Stomach (tissue), 9 donors: ENCODE measurements around the gene MAP1LC3B. TPM values are rescaled to one million over a fixed set of nuclear protein-coding genes. Genes with fewer than 3 reads are reported as not detected.

Source experiments
- DNase-seq, 2 donors: peaks; one replicate each; pipeline versions ENCODE4 v3.0.0 to v3.0.0-alpha.2; 2013 to 2019
- H3K27ac ChIP-seq, 5 donors: fragments of 200-600 bp in 4 of 5; sonication (generic) in 4 of 5; one replicate each; pipeline ENCODE4 v1.5.1; 2013 to 2019; ENCODE audit warnings: mild to moderate bottlenecking in 1 of 5, moderate library complexity in 1 of 5
- H3K27me3 ChIP-seq, 3 donors: fragments of 200-600 bp; sonication (generic); one replicate each; pipeline ENCODE4 v1.5.1; 2017 to 2019; ENCODE audit warnings: mixed run types in 1 of 3
- H3K36me3 ChIP-seq, 4 donors: fragments of 200-600 bp; sonication (generic); 1 replicate in 3 of 4; 2 replicates in 1 of 4; pipeline ENCODE4 v1.5.1; 2016 to 2019
- H3K4me1 ChIP-seq, 4 donors: fragments of 200-600 bp; sonication (generic); one replicate each; pipeline ENCODE4 v1.5.1; 2016 to 2019
- H3K4me3 ChIP-seq, 4 donors: fragments of 200-600 bp; sonication (generic) in 3 of 4; one replicate each; pipeline ENCODE4 v1.5.1; 2016 to 2019; ENCODE audit warnings: mild to moderate bottlenecking in 1 of 4
- H3K9me3 ChIP-seq, 4 donors: fragments of 200-600 bp; sonication (generic); one replicate each; pipeline ENCODE4 v1.5.1; 2016 to 2019
- CTCF ChIP-seq, 7 experiments: fragments of 450-650 bp in 4 of 7; fragments of 200-600 bp in 3 of 7; sonication (generic) in 3 of 7; IDR thresholded peaks; one replicate each; pipeline ENCODE4 v1.5.1; 2016 to 2019; ENCODE audit warnings: antibody characterized with exemption in 7 of 7, control low read depth in 2 of 7, mild to moderate bottlenecking in 1 of 7
- EP300 ChIP-seq: sonication (generic); formaldehyde crosslinking; IDR thresholded peaks from one replicate; pipeline ENCODE4 v1.6.1; 2017; ENCODE audit warnings: antibody characterized with exemption
- POLR2A ChIP-seq, 4 donors: fragments of 450-650 bp; IDR thresholded peaks; one replicate each; pipeline ENCODE4 v1.6.1; 2016; ENCODE audit warnings: antibody characterized with exemption in 4 of 4, control low read depth in 2 of 4, mild to moderate bottlenecking in 1 of 4, moderate library complexity in 1 of 4
- POLR2AphosphoS5 ChIP-seq, 3 donors: sonication (generic); formaldehyde crosslinking; IDR thresholded peaks; one replicate each; pipeline ENCODE4 v1.6.1; 2016; ENCODE audit warnings: antibody characterized with exemption in 3 of 3
- WGBS, 5 donors: extraction: QIAGEN DNeasy Blood & Tissue Kit in 3 of 5; methylation state at CpG; one replicate each; pipeline versions ENCODE4 v1.1.5 to v1.1.7; 2013 to 2018; 5-methylcytosine and 5-hydroxymethylcytosine counted together
- intact Hi-C: fragments of 100-400 bp; cut with DNase I; formaldehyde crosslinking; loops from one replicate; pipeline ENCODE4 v1.15.1; 2023; ENCODE audit warnings: low total_unique reads
- polyA plus RNA-seq, 3 donors: library from polyadenylated mRNA; stranded (reverse); fragments of 200-250 nt; gene quantifications; one replicate each; pipeline ENCODE4 v1.2.3, GENCODE V29; 2013
- total RNA-seq, 5 donors: library from RNA; depleted of rRNA; stranded (reverse); fragments of >200 nt; gene quantifications; one replicate each; pipeline versions ENCODE4 v1.1.0 to v1.2.3, GENCODE V29; 2014 to 2016
- donor health status: healthy with polysubstance abuse.
- donor health status: Bipolar disorder and iron deficiency.
- donor health status: healthy.

MAP1LC3B gene
- total and polyA plus RNA-seq, 8 donors, result 24.6 to 111 (median 50.1) TPM

- Histone ChIP-seq H3K9me3 (no peaks in the 10 kb centered on the region), H3K27me3 (no peaks in the 10 kb centered on the region), H3K27ac (no peak overlapping the region), H3K36me3 (peaks cover 51 to 99% (median 98%) of the 10 kb centered on the region in 4 donors), H3K4me1 (peaks cover 0 to 11% (median 0%) of the 10 kb centered on the region in 4 donors), H3K4me3 (no peak overlapping the region)
- DNase-seq, result no peak
- WGBS, 5 donors, result 62 to 80% (median 73%) methylated on average over 6 of the region's 6 CpGs
- intact Hi-C loops, result loop anchor here (10.0 kb wide), 1 partner anchor 216 kb away; no protein-coding TSS in a partner anchor
- TF ChIP-seq EP300 (no peak), POLR2AphosphoS5 (IDR thresholded peaks at IDR 0.05) (no peak), POLR2A (IDR thresholded peaks at IDR 0.05) (no peak), CTCF (IDR thresholded peaks at IDR 0.05) (no peak)
Measured at GRCh38 chr16:87418644-87419043, 26.5 kb downstream of the MAP1LC3B start.

- no peak for DNase-seq
- 92 to 95% (median 93%) methylated on average over 25 of the region's 25 CpGs for WGBS, 5 donors
- Histone ChIP-seq H3K4me1 (peaks cover 0 to 11% (median 0%) of the 10 kb centered on the region in 4 donors), H3K27ac (no peak overlapping the region), H3K4me3 (no peak overlapping the region), H3K36me3 (peaks cover 40 to 97% (median 93%) of the 10 kb centered on the region in 4 donors), H3K9me3 (no peaks in the 10 kb centered on the region), H3K27me3 (no peaks in the 10 kb centered on the region)
- intact Hi-C loops, result no loop called here
- TF ChIP-seq EP300 (no peak), POLR2A (IDR thresholded peaks at IDR 0.05) (no peak), CTCF (IDR thresholded peaks at IDR 0.05) (no peak), POLR2AphosphoS5 (IDR thresholded peaks at IDR 0.05) (no peak)
Measured at GRCh38 chr16:87420026-87421002, 28.2 kb downstream of the MAP1LC3B start.

- 90 to 94% (median 93%) methylated on average over 20 to 25 of the region's 25 CpGs for WGBS, 5 donors
- no peaks in the 10 kb centered on the region for H3K9me3 ChIP-seq
Measured at GRCh38 chr16:87421003-87421912, 29.1 kb downstream of the MAP1LC3B start.

More at GRCh38 chr16:87421003-87421912, 29.1 kb downstream of the MAP1LC3B start:
- no peak overlapping the region for H3K27ac ChIP-seq
- H3K36me3 ChIP-seq, result peaks cover 35 to 90% (median 85%) of the 10 kb centered on the region in 4 donors
- intact Hi-C loops, result no loop called here
- no peak for DNase-seq
- peaks cover 0 to 10% (median 0%) of the 10 kb centered on the region in 4 donors for H3K4me1 ChIP-seq
- TF ChIP-seq EP300 (no peak), CTCF (IDR thresholded peaks at IDR 0.05) (no peak), POLR2A (IDR thresholded peaks at IDR 0.05) (no peak), POLR2AphosphoS5 (IDR thresholded peaks at IDR 0.05) (no peak)
- H3K27me3 ChIP-seq, result no peaks in the 10 kb centered on the region
- H3K4me3 ChIP-seq, result no peak overlapping the region
